Smooth muscle cell (in vitro differentiated cells): Measurements from ENCODE around the gene SHMT1. TPM values are rescaled to one million over a fixed set of nuclear protein-coding genes. Genes with fewer than 3 reads are reported as not detected.
"Not testable (repeated sequence)": the region's sequence is repeated elsewhere in the genome, so short reads cannot be mapped to it uniquely, and the experiment has no call there.

ENCODE experiments used
- DNase-seq: peaks from one replicate; lab custom pipeline; 2025; ENCODE audit not compliant: unreplicated experiment; lab: John Stamatoyannopoulos, UW
- H2AFZ ChIP-seq: fragments of 200-600 bp; sonication (generic); 2 replicates; pipeline ENCODE4 v1.6.0; 2016; ENCODE audit warnings: antibody characterized with exemption, low read depth, mild to moderate bottlenecking
- H3F3A ChIP-seq: fragments of 200-600 bp; sonication (generic); 2 replicates; pipeline ENCODE4 v1.6.0; 2017; ENCODE audit warnings: antibody characterized with exemption, low read depth
- H3K27ac ChIP-seq: fragments of 200-600 bp; sonication (generic); 2 replicates; pipeline ENCODE4 v1.5.1; 2016; ENCODE audit warnings: low read depth, mild to moderate bottlenecking
- H3K27me3 ChIP-seq: fragments of 200-600 bp; sonication (generic); 2 replicates; pipeline ENCODE4 v1.6.1; 2016; ENCODE audit warnings: low read depth, mild to moderate bottlenecking
- H3K36me3 ChIP-seq: fragments of 200-600 bp; sonication (generic); 2 replicates; pipeline ENCODE4 v1.5.1; 2016; ENCODE audit warnings: low read depth
- H3K4me1 ChIP-seq: fragments of 200-600 bp; sonication (generic); 2 replicates; pipeline ENCODE4 v1.5.1; 2016; ENCODE audit warnings: low read depth
- H3K4me2 ChIP-seq: fragments of 200-600 bp; sonication (generic); 2 replicates; pipeline ENCODE4 v1.6.0; 2016; ENCODE audit warnings: mild to moderate bottlenecking
- H3K4me3 ChIP-seq: fragments of 200-600 bp; sonication (generic); 2 replicates; pipeline ENCODE4 v1.5.1; 2016; ENCODE audit warnings: mild to moderate bottlenecking
- H3K79me2 ChIP-seq: fragments of 200-600 bp; sonication (generic); 2 replicates; pipeline ENCODE4 v1.6.0; 2016; ENCODE audit warnings: low read depth, mild to moderate bottlenecking
- H3K9ac ChIP-seq: fragments of 200-600 bp; sonication (generic); 2 replicates; pipeline ENCODE4 v1.6.0; 2016; ENCODE audit warnings: low read depth
- H3K9me3 ChIP-seq: fragments of 200-600 bp; sonication (generic); replicated peaks from 2 replicates; pipeline ENCODE4 v1.5.1; 2016; ENCODE audit warnings: low read depth
- H4K20me1 ChIP-seq: fragments of 200-600 bp; sonication (generic); 2 replicates; pipeline ENCODE4 v1.6.0; 2016; ENCODE audit warnings: low read depth
- CTCF ChIP-seq: fragments of 200-600 bp; sonication (generic); IDR thresholded peaks from 2 replicates; pipeline ENCODE4 v1.5.1; 2017; ENCODE audit warnings: borderline replicate concordance, mild to moderate bottlenecking, antibody characterized with exemption; ENCODE audit not compliant: insufficient read depth, poor library complexity, severe bottlenecking
- WGBS: methylation state at CpG from one replicate; pipeline ENCODE4 v1.1.7; 2016; ENCODE audit warnings: low lambda C conversion rate; 5-methylcytosine and 5-hydroxymethylcytosine counted together
- polyA plus RNA-seq: library from polyadenylated mRNA; unstranded; fragments of >200 nt; fragmentation: Nextera tagmentation; extraction: Ambion mirVana; gene quantifications from 2 replicates; pipeline ENCODE4 v1.2.1, GENCODE V29; 2016
- total RNA-seq: library from RNA; depleted of rRNA; stranded (reverse); fragments of >200 nt; gene quantifications from 2 replicates; pipeline ENCODE4 v1.2.3, GENCODE V29; 2014

Gene SHMT1
- total and polyA plus RNA-seq, 2 experiments from 2014 or later: 4.1 to 10.3 TPM

DNA sequence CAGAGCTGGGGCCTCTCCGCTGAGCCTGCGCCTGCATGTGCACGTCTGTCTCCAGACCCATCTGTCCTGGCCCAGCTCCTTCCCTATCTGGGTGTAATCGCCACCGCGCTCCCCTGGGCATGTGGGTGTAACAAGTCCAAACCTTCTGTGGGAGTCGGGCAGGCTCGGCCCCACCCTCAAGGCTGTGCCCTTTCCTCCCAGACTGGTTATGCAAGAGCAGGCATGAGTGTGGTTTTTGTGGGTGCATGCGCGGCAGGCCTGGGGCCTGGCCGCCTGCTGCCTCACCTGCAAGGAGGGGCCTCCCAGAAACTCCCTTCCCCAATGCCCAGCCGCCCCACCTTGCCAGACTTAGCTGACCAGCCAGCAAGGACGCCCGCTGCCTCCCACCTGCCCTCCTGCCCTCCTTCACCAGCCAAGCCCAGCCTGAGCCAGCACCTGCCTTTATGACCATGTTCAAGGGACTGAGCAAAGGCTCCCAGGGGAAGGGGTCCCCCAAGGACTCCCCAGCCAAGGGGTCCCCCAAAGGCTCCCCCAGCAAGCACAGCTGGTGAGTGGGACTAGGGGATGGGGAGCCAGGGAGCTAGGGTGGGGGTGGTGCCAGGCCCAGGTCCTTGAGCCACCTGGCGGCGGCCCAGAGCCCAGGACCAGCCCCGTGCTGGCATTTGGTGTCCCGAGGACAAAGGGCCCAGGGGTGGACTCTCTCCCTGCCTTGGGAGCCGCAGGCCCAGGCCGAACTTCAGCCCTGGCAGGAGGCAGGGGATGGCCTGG is 14.3 kb upstream of the SHMT1 start, which contains the start of gene EVPLL:
Gene EVPLL (plus strand): TSS at position 342 of the 768 bp plus-strand sequence. CDS start 3,160 bp downstream, outside the sequence.
- 62% methylated on average over 20 of the region's 20 CpGs for WGBS
- H2AFZ ChIP-seq: no peak within 1 kb of the TSS
- no peaks in the 10 kb centered on the region for H3F3A ChIP-seq
- H3K9ac ChIP-seq: no peak within 1 kb of the TSS
- no peak for TF ChIP-seq CTCF
- H3K4me1 ChIP-seq: no peaks in the 10 kb centered on the region
- no peaks in the 10 kb centered on the region for H3K27me3 ChIP-seq
- peak within 1 kb of the TSS; percentile 21 for H3K4me2 ChIP-seq
- no peak within 1 kb of the TSS for H3K27ac ChIP-seq
- no peak for DNase-seq
- no peaks in the 10 kb centered on the region for H3K79me2 ChIP-seq
- H3K9me3 ChIP-seq: no peaks in the 10 kb centered on the region
- H3K4me3 ChIP-seq: no peak within 1 kb of the TSS
- H3K36me3 ChIP-seq: no peaks in the 10 kb centered on the region
- no peaks in the 10 kb centered on the region for H4K20me1 ChIP-seq

- H3K9ac ChIP-seq: no peak overlapping the region
- no peak for DNase-seq
- H4K20me1 ChIP-seq: no peaks in the 10 kb centered on the region
- no peak overlapping the region for H3K4me2 ChIP-seq
- no peak for TF ChIP-seq CTCF
- H3K27ac ChIP-seq: no peak overlapping the region
- no peaks in the 10 kb centered on the region for H3K36me3 ChIP-seq
- H3K4me3 ChIP-seq: no peak overlapping the region
- no peaks in the 10 kb centered on the region for H3K79me2 ChIP-seq
- H3K9me3 ChIP-seq: no peaks in the 10 kb centered on the region
- no peak overlapping the region for H2AFZ ChIP-seq
- H3F3A ChIP-seq: no peaks in the 10 kb centered on the region
- H3K27me3 ChIP-seq: no peaks in the 10 kb centered on the region
- no peaks in the 10 kb centered on the region for H3K4me1 ChIP-seq
- WGBS: 69% methylated on average over 7 of the region's 7 CpGs
These were observed 10.9 kb upstream of the SHMT1 start for GRCh38 chr17:18374216-18374615.

DNA sequence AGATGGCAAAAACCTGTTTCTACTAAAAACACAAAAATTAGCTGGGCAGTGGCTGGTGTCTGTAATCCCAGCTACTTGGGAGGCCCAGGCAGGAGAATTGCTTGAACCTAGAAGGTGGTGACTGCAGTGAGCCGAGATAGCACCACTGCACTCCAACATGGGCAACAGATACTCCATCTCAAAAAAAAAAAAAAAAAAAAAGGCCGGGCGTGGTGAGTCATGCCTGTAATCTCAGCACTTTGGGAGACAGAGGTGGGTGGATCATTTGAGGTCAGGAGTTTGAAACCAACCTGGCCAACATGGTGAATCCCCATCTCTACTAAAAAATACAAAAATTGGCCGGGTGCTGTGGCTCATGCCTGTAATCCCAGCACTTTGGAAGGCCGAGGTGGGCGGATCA is 9.8 kb upstream of the SHMT1 start:
- not testable (repeated sequence) for H3K27me3 ChIP-seq, H3K27ac ChIP-seq, H3K9ac ChIP-seq, H3K36me3 ChIP-seq, DNase-seq, H2AFZ ChIP-seq, H3K9me3 ChIP-seq, H3F3A ChIP-seq, H3K79me2 ChIP-seq, H3K4me1 ChIP-seq, H3K4me3 ChIP-seq, H3K4me2 ChIP-seq, H4K20me1 ChIP-seq
- WGBS: 86% methylated on average over 6 of the region's 6 CpGs

GRCh38 chr17:18371455-18371854 is 8.1 kb upstream of the SHMT1 start:
- Histone ChIP-seq H3K4me3 (no peak overlapping the region), H3K27ac (no peak overlapping the region), H3K4me2 (no peak overlapping the region), H4K20me1 (no peaks in the 10 kb centered on the region), H3K36me3 (no peaks in the 10 kb centered on the region), H3K9me3 (no peaks in the 10 kb centered on the region), H3K9ac (no peak overlapping the region), H3F3A (no peaks in the 10 kb centered on the region), H3K79me2 (no peaks in the 10 kb centered on the region), H3K27me3 (no peaks in the 10 kb centered on the region), H3K4me1 (no peaks in the 10 kb centered on the region), H2AFZ (no peak overlapping the region)
- DNase-seq: no peak
- TF ChIP-seq CTCF: no peak
- WGBS: 79% methylated on average over 7 of the region's 7 CpGs
